ENCODE data around the gene ADISSP.

ADISSP gene

DNA sequence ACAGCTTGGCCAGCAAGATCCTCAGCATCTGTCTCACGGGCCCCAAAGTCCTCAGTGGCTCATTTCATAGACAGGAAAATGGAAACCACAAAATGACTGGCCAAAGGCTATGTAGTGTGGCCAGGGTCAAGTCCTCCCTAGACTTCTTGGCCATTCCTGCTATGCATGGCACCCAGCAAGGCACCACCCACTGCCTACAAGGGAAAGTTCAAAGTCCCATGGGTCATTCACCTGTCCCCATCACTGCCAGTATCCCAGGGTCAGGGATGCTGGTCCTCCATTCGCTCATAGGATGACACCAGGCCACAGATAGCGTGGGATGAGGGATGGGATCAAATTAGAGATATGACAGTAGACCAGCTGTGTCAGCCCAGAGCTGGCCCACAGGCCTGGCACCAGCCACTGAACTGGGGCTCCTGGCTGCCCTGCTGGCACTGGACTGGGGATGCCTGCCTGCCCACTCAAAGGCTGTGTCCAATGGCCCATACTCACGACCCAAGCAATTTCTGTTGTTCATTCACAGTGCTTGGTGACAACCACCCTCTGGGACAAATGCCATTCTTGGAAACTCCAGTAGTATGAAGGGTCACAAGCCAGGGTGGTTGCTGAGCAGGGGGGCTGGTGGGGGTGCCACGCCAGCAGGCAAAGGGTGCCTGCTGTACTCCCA, 11.6 kb downstream of the ADISSP start:
- in situ Hi-C loops (cut with MboI; ENCODE audit: low sequenced_read_pairs) = no loop called here

DNA sequence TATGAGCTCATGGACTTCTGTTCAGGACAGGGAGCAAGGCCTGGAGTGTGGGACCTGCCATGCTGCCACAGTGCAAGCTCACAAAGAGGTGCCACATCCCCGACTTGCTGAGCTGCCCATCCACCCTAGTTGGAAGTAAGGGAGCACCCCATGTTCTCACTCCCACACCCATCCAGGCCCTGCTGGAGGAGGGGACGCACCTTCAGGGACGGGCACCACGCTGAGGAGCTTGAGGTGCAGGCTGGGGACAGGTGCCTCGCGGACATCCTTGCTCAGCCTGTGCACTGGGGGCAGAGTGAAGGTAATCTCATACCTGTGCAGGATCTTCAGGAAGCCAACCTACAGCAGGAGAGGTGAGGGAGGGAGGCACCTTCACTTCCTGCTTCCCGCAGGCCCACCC, 12.3 kb downstream of the ADISSP start:
- in situ Hi-C loops (cut with MboI; ENCODE audit: low sequenced_read_pairs) = no loop called here

- in situ Hi-C loops (cut with MboI; ENCODE audit: low sequenced_read_pairs) = no loop called here
These were observed 13.3 kb downstream of the ADISSP start for GRCh38 chr20:3754276-3754630.

- in situ Hi-C loops (cut with MboI; ENCODE audit: low sequenced_read_pairs) = no loop called here
These were observed 13.9 kb downstream of the ADISSP start for GRCh38 chr20:3753501-3754275.

DNA sequence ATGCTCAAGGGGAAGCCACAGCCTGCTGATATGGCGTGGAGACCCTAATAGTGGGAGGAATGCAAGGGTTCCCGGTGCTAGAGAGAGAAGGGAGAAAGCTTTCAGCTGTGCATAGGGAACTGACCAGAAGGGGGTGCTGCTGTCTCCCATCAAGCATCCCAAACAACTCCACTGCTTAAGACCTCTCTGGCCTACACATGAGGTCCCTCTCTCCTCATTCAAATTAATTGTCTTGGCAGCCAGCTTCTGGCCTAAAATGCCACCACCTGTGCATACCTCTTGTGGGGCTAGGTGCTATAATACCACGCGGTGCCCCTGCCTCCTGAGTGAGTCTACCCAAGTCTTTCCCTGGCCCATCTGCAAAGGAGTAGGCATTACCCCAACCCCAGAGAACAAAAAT, 14.5 kb downstream of the ADISSP start:
- in situ Hi-C loops (cut with MboI; ENCODE audit: low sequenced_read_pairs) = no loop called here

DNA sequence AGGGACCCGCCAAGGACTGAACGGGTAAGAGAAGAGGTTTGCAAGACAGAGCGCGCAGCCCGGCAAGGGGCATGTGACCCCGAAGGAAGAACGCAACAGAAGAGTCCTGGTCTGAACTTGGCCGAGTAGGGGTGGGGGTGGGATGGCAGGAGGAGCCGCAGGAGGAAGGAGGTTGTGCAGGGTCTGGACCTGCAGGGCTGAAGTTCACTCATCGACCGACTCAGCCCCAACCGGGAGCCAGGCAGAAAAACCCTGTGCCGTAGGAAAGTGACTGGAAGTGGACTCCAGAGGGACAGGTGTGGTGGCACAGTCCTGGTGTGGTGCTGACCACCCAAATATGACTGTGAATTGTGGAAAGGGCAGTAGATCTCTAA, 15.2 kb downstream of the ADISSP start:
- in situ Hi-C loops (cut with MboI; ENCODE audit: low sequenced_read_pairs) = no loop called here

GRCh38 chr20:3751675-3752385, 15.7 kb downstream of the ADISSP start:
- in situ Hi-C loops (cut with MboI; ENCODE audit: low sequenced_read_pairs) = no loop called here

- in situ Hi-C loops (cut with MboI; ENCODE audit: low sequenced_read_pairs) = no loop called here
These were observed 16.3 kb downstream of the ADISSP start for GRCh38 chr20:3751305-3751674.

DNA sequence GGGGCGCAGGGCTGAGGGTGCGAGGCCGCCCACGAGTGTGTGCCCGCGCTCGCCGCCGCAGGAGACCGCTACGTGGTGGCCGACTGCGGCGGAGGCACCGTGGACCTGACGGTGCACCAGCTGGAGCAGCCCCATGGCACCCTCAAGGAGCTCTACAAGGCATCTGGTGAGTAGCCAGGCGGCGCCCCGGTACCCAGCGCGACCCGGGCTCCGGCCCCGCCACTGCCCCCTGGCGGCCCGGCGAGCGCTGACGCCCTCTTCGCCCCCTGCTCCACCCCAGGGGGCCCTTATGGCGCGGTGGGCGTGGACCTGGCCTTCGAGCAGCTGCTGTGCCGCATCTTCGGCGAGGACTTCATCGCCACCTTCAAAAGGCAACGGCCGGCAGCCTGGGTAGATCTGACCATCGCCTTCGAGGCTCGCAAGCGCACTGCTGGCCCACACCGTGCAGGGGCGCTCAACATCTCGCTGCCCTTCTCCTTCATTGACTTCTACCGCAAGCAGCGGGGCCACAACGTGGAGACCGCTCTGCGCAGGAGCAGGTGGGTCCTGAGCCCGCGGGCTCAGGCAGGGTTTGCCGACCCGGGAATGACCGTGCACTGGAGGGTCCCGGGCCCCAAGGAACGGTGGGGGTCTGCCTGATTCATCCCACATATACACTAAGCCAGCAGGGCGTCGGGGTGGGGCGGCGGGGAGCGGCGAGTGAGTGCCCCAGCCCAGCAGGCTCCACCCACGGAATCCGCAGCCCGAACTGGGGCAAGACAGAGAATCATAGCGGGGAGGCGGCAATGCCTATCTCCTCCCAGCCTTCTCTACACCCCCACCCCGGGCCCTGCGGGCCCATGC, 17.6 kb downstream of the ADISSP start:
- in situ Hi-C loops (cut with MboI; ENCODE audit: low sequenced_read_pairs) = no loop called here

- in situ Hi-C loops (cut with MboI; ENCODE audit: low sequenced_read_pairs) = no loop called here
These were observed 18.4 kb downstream of the ADISSP start for GRCh38 chr20:3749087-3749688.

GRCh38 chr20:3748073-3748472, 19.5 kb downstream of the ADISSP start:
- in situ Hi-C loops (cut with MboI; ENCODE audit: low sequenced_read_pairs) = no loop called here

DNA sequence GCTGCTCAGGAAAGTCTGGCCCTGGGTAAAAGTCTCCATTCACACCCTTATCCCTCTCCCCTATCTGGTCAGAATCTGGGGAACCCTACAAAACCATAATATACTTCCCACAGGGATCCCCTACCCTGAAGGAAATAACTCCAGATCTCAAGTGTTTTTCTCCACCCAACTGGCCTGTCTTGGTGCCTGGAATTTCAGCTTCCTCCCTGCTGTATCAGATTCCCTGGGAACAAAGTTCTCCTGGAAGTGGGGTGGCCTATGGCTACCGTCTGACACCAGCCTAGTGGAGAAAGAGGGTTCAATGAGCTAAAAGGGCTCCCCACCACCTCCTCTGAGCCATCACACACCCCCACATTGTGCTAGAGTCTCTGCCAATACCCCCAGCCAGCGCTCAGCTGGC, 20.1 kb downstream of the ADISSP start:
- in situ Hi-C loops (cut with MboI; ENCODE audit: low sequenced_read_pairs) = no loop called here

DNA sequence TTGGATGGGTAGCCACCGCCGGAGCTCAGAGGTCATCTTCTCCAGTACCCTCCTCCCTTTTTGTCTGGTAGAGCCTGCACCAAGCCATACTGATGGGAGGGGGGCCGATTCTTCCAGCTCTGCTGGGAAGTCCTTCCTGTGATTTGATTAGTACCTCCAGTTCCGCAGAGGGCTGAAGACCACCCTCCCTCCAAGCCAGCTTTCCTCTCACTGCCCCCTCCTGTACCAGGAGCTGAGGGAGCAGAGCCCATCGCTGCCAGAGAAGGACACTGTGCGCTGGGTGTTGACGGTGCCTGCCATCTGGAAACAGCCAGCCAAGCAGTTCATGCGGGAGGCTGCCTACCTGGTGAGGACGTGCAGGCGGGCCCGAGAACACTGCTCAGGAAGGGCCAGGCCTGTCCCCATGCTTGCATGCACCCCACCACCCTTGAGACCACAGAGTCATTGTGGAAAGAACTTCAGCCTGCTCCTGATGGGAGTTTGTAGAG, 21.8 kb downstream of the ADISSP start:
- in situ Hi-C loops (cut with MboI; ENCODE audit: low sequenced_read_pairs) = no loop called here

GRCh38 chr20:3744806-3745685, 22.5 kb downstream of the ADISSP start:
- in situ Hi-C loops (cut with MboI; ENCODE audit: low sequenced_read_pairs) = no loop called here

DNA sequence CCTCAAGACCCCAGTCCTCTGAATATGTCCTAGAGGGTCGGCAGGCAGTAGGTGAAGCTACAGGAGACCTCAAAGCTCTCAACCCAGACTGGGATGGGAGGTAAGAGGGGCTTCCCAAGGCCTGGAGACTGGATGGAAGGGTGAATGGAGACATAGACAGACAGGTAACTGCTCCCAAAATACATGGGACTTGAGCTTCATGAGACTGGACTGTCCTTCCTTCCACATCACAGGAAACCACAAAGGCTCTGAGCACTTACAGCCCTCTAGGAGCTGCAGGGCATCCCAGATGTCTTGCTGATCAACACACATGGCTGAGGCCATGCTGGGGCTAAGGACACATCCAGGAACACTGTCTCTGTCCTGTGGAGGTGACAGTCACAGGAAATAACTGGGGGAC, 23.5 kb downstream of the ADISSP start:
- in situ Hi-C loops (cut with MboI; ENCODE audit: low sequenced_read_pairs) = no loop called here

GRCh38 chr20:3743251-3743650, 24.3 kb downstream of the ADISSP start:
- in situ Hi-C loops (cut with MboI; ENCODE audit: low sequenced_read_pairs) = no loop called here

- in situ Hi-C loops (cut with MboI; ENCODE audit: low sequenced_read_pairs) = no loop called here
These were observed 25.6 kb downstream of the ADISSP start for GRCh38 chr20:3741836-3742458.

GRCh38 chr20:3740615-3741301, 26.8 kb downstream of the ADISSP start:
- in situ Hi-C loops (cut with MboI; ENCODE audit: low sequenced_read_pairs) = no loop called here
